Measurements from ENCODE around the gene MMP14. TPM values are rescaled to one million over a fixed set of nuclear protein-coding genes. Genes with fewer than 3 reads are reported as not detected.

MMP14 gene
- total and polyA plus RNA-seq, 12 donors: 15.5 to 161 (median 71.1) TPM

DNA sequence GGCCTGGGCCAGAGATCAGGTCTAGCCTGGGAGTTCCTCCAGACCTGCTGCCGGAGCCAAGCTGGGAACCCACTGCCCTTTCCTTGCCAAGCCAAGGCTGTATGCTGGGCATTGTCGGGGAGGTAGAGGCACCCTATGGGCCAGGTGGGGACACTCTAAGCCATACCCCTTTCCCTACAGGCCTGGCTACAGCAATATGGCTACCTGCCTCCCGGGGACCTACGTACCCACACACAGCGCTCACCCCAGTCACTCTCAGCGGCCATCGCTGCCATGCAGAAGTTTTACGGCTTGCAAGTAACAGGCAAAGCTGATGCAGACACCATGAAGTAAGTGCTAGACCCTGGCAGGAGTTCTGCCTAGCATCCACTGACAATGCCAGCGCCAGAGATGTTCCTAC, 4.9 kb downstream of the MMP14 start:
- Histone ChIP-seq H3K27ac (no peak overlapping the region), H3K36me3 (replicated peaks in 1 of 2) (peaks cover 0 to 57% of the 10 kb centered on the region in 2 donors), H3K9me3 (replicated peaks in 1 of 3) (no peaks in the 10 kb centered on the region), H3K4me1 (replicated peaks in 1 of 2) (peaks cover 17 to 20% of the 10 kb centered on the region in 2 donors), H3K4me3 (no peak overlapping the region), H3K27me3 (no peaks in the 10 kb centered on the region)
- no peak for DNase-seq
- TF ChIP-seq, protein P1, sequence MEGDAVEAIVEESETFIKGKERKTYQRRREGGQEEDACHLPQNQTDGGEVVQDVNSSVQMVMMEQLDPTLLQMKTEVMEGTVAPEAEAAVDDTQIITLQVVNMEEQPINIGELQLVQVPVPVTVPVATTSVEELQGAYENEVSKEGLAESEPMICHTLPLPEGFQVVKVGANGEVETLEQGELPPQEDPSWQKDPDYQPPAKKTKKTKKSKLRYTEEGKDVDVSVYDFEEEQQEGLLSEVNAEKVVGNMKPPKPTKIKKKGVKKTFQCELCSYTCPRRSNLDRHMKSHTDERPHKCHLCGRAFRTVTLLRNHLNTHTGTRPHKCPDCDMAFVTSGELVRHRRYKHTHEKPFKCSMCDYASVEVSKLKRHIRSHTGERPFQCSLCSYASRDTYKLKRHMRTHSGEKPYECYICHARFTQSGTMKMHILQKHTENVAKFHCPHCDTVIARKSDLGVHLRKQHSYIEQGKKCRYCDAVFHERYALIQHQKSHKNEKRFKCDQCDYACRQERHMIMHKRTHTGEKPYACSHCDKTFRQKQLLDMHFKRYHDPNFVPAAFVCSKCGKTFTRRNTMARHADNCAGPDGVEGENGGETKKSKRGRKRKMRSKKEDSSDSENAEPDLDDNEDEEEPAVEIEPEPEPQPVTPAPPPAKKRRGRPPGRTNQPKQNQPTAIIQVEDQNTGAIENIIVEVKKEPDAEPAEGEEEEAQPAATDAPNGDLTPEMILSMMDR (IDR thresholded peaks at IDR 0.05): no peak
- TF ChIP-seq POLR2A (IDR thresholded peaks at IDR 0.05): no peak
- intact Hi-C loops (cut with DNase I): no loop called here
- 92 to 98% (median 94%) methylated on average over 7 to 9 of the region's 9 CpGs for WGBS, 4 donors

DNA sequence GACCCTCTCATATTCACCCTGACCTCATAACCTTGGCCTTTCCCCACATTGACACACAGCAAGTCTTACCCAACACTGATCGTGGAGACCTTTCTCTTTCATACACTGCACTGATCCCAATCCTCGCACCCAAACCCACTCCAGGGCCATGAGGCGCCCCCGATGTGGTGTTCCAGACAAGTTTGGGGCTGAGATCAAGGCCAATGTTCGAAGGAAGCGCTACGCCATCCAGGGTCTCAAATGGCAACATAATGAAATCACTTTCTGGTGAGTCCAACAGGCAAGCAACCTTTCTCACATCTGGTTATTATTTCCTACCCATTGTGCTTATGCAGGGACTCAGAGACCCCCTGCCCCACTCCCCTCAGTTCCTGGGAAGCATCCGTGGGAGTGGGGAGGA, 5.4 kb downstream of the MMP14 start:
- DNase-seq: no peak
- Histone ChIP-seq H3K4me1 (replicated peaks in 1 of 2) (peaks cover 17 to 24% of the 10 kb centered on the region in 2 donors), H3K27ac (no peak overlapping the region), H3K4me3 (no peak overlapping the region), H3K36me3 (replicated peaks in 1 of 2) (peaks cover 0 to 61% of the 10 kb centered on the region in 2 donors), H3K9me3 (replicated peaks in 1 of 3) (no peaks in the 10 kb centered on the region), H3K27me3 (no peaks in the 10 kb centered on the region)
- intact Hi-C loops (cut with DNase I): no loop called here
- 87 to 91% (median 90%) methylated on average over 7 to 8 of the region's 8 CpGs for WGBS, 4 donors
- TF ChIP-seq, protein P1 (IDR thresholded peaks at IDR 0.05): no peak
- no peak for TF ChIP-seq POLR2A (IDR thresholded peaks at IDR 0.05)

DNA sequence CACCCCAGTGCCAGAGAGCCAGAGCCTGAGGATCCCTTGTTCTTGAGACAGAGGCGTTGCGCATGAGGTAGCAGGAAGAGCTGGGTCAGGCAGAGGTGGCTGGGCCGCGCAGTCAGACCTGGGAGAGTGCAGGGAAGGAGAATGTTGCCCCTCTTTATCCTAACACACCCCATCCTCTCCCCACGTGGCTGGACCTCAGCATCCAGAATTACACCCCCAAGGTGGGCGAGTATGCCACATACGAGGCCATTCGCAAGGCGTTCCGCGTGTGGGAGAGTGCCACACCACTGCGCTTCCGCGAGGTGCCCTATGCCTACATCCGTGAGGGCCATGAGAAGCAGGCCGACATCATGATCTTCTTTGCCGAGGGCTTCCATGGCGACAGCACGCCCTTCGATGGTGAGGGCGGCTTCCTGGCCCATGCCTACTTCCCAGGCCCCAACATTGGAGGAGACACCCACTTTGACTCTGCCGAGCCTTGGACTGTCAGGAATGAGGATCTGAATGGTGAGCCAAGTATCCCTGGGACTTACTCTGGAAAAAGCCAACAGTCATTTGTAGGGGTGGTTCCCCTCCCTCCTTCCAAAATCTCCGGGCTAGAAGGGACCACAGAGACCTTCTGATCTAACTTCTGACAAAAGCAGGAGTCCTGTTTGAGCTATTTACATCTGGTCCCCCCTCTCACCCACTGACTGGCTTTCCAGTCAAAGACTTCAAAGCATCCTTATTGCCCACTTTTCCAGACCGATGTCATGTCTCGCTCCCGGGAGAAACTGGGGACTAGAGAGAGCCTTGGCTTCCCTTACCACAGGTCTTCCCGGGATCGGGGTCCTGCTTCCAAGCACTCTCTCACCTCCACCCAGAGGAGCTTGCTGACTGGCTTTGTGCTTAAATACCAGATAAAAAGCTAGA, 6.1 kb downstream of the MMP14 start:
- Histone ChIP-seq H3K36me3 (replicated peaks in 1 of 2) (peaks cover 0 to 62% of the 10 kb centered on the region in 2 donors), H3K27ac (no peak overlapping the region), H3K27me3 (no peaks in the 10 kb centered on the region), H3K9me3 (replicated peaks in 1 of 3) (no peaks in the 10 kb centered on the region), H3K4me3 (no peak overlapping the region), H3K4me1 (replicated peaks in 1 of 2) (peaks cover 17 to 28% of the 10 kb centered on the region in 2 donors)
- intact Hi-C loops (cut with DNase I): no loop called here
- WGBS, 4 donors: 89 to 93% (median 91%) methylated on average over 22 to 28 of the region's 28 CpGs
- no peak for DNase-seq
- no peak for TF ChIP-seq POLR2A (IDR thresholded peaks at IDR 0.05)
- TF ChIP-seq, protein P1 (IDR thresholded peaks at IDR 0.05): no peak

DNA sequence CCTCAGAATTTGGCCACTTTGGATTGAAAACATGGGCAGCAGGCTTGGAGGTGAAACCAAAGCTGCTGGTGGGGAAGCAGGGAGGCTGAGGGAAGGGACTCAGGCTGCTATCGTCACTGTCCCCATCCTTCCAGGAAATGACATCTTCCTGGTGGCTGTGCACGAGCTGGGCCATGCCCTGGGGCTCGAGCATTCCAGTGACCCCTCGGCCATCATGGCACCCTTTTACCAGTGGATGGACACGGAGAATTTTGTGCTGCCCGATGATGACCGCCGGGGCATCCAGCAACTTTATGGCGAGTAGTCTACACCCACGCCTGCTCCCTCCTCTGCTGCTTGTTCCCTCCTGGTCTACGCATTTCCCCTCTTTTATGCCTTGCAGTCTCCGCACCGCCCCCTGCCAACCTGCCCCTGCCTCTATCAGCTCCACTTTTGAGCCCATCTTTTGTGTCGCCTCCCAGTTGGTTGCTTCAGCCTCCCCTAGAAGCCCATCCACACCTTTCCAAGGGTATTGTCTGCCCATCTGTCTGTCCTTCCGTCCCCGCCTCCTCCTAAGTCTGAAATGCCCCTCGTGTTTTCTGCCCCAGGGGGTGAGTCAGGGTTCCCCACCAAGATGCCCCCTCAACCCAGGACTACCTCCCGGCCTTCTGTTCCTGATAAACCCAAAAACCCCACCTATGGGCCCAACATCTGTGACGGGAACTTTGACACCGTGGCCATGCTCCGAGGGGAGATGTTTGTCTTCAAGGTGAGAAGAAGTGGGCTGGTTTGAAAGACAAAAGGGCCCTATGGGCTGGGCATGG, 6.9 kb downstream of the MMP14 start:
- intact Hi-C loops (cut with DNase I): no loop called here
- Histone ChIP-seq H3K4me1 (replicated peaks in 1 of 2) (peaks cover 12 to 34% of the 10 kb centered on the region in 2 donors), H3K27ac (no peak overlapping the region), H3K4me3 (no peak overlapping the region), H3K27me3 (no peaks in the 10 kb centered on the region), H3K9me3 (replicated peaks in 1 of 3) (no peaks in the 10 kb centered on the region), H3K36me3 (replicated peaks in 1 of 2) (peaks cover 0 to 62% of the 10 kb centered on the region in 2 donors)
- DNase-seq: no peak
- 85 to 89% (median 88%) methylated on average over 19 to 21 of the region's 21 CpGs for WGBS, 4 donors
- TF ChIP-seq, protein P1 (IDR thresholded peaks at IDR 0.05): no peak
- no peak for TF ChIP-seq POLR2A (IDR thresholded peaks at IDR 0.05)

Measured in adrenal gland (tissue), 12 donors.